ENCODE results near the gene TRPM8.
"Not testable (repeated sequence)": the region's sequence is repeated elsewhere in the genome, so short reads cannot be mapped to it uniquely, and the experiment has no call there.

TRPM8 gene

DNA sequence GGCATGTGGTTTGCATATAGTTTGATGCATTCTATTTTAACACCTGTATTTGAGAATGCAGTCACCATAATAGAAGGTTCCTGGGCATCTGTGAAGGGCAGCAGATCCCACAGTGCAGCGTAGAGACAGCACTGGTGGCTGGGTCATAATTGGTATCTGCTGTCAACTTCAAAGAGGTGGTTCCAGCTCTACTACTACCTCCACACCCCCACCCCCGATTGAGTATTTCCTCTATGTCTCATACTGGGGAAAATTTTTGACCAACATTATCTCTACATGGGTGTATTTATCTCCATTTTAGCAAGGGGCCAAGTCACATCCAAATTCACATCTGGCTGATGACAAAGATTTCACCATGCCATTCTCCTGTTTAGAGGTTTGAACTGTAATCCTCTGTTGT is 43.0 kb downstream of the TRPM8 start:
- Histone ChIP-seq H3K27ac (no peak overlapping the region), H3K9ac (ENCODE audit: insufficient read length) (no peak overlapping the region), H3K9me3 (ENCODE audit: low read depth, low read length) (no peaks in the 10 kb centered on the region), H3K36me3 (ENCODE audit: insufficient read depth, low read length) (peaks cover 3% of the 10 kb centered on the region; the same call in 1 of the 2 replicates), H3K4me3 (no peak overlapping the region)
- TF ChIP-seq POLR2AphosphoS5 (IDR thresholded peaks at IDR 0.05; ENCODE audit: borderline replicate concordance, low read depth, low read length): no peak
- TF ChIP-seq FOXP2 (optimal IDR thresholded peaks at IDR 0.05; ENCODE audit: control extremely low read depth, extremely low read length, insufficient read depth): no peak
- TF ChIP-seq EZH2 (IDR thresholded peaks at IDR 0.05): no peak
- no peak for DNase-seq (ENCODE audit: low read depth, low spot score)

- no peak overlapping the region for H3K4me3 ChIP-seq
- H3K27ac ChIP-seq: no peak overlapping the region
- no peaks in the 10 kb centered on the region for H3K9me3 ChIP-seq (ENCODE audit: low read depth, low read length)
- TF ChIP-seq FOXP2 (optimal IDR thresholded peaks at IDR 0.05; ENCODE audit: control extremely low read depth, extremely low read length, insufficient read depth): no peak
- no peak for TF ChIP-seq POLR2AphosphoS5 (IDR thresholded peaks at IDR 0.05; ENCODE audit: borderline replicate concordance, low read depth, low read length)
- TF ChIP-seq EZH2 (IDR thresholded peaks at IDR 0.05): no peak
- DNase-seq (ENCODE audit: low read depth, low spot score): no peak
- H3K36me3 ChIP-seq (ENCODE audit: insufficient read depth, low read length): peaks cover 3% of the 10 kb centered on the region; the same call in 1 of the 2 replicates
- H3K9ac ChIP-seq (ENCODE audit: insufficient read length): no peak overlapping the region
Measured at GRCh38 chr2:233961905-233962304, 44.7 kb downstream of the TRPM8 start.

DNA sequence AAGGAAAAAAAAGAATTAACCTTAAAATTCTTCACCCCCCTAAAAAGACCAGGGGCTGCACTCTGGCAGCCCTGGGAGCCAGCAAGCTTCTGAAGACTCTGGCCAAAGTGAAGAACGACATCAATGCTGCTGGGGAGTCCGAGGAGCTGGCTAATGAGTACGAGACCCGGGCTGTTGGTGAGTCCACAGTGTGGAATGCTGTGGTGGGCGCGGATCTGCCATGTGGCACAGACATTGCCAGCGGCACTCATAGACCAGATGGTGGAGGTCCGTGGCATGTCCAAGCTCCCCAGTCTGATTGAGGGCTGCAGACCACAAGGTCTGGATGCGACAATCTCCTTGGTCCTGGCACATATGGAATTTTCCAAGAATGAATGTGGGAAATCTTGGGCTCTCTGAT is 47.4 kb downstream of the TRPM8 start:
- no peaks in the 10 kb centered on the region for H3K9me3 ChIP-seq (ENCODE audit: low read depth, low read length)
- DNase-seq (ENCODE audit: low read depth, low spot score): no peak
- no peak overlapping the region for H3K27ac ChIP-seq
- no peak overlapping the region for H3K9ac ChIP-seq (ENCODE audit: insufficient read length)
- no peak for TF ChIP-seq EZH2 (IDR thresholded peaks at IDR 0.05)
- no peak for TF ChIP-seq POLR2AphosphoS5 (IDR thresholded peaks at IDR 0.05; ENCODE audit: borderline replicate concordance, low read depth, low read length)
- no peak for TF ChIP-seq FOXP2 (optimal IDR thresholded peaks at IDR 0.05; ENCODE audit: control extremely low read depth, extremely low read length, insufficient read depth)
- no peak overlapping the region for H3K4me3 ChIP-seq
- no peaks in the 10 kb centered on the region; the same call in 1 of the 2 replicates for H3K36me3 ChIP-seq (ENCODE audit: insufficient read depth, low read length)

DNA sequence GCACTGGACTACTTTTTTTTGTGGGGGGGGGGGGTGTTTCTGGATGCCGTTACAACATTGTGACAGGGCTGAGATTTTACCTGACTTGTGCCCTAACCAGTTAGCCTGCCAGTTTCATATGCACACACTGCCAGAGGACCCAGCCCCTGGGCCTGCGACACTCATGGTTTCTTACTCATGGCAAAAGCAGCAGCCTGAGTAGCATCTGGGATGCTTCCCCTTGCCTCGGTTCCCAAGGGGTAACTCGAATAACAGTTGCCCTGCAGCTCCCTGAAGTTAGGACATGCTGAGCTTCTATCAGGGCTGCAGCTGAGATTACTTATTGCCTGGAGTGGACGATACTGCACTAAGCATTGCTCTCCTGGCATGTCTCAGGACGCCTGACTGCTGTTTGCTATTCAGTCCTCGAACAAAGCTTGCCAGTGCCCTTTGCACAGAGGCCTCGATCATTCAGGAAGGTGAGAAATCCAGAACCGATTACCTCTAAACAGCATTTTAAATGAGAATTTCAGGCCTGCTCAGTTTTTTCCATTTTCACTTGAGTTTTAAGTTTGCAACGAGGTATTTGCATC is 47.9 kb downstream of the TRPM8 start:
- Histone ChIP-seq H3K9ac (ENCODE audit: insufficient read length) (no peak overlapping the region), H3K4me3 (no peak overlapping the region), H3K36me3 (ENCODE audit: insufficient read depth, low read length) (no peaks in the 10 kb centered on the region; the same call in 1 of the 2 replicates), H3K27ac (no peak overlapping the region), H3K9me3 (ENCODE audit: low read depth, low read length) (no peaks in the 10 kb centered on the region)
- no peak for TF ChIP-seq EZH2 (IDR thresholded peaks at IDR 0.05)
- no peak for TF ChIP-seq FOXP2 (optimal IDR thresholded peaks at IDR 0.05; ENCODE audit: control extremely low read depth, extremely low read length, insufficient read depth)
- TF ChIP-seq POLR2AphosphoS5 (IDR thresholded peaks at IDR 0.05; ENCODE audit: borderline replicate concordance, low read depth, low read length): no peak
- no peak for DNase-seq (ENCODE audit: low read depth, low spot score)

DNA sequence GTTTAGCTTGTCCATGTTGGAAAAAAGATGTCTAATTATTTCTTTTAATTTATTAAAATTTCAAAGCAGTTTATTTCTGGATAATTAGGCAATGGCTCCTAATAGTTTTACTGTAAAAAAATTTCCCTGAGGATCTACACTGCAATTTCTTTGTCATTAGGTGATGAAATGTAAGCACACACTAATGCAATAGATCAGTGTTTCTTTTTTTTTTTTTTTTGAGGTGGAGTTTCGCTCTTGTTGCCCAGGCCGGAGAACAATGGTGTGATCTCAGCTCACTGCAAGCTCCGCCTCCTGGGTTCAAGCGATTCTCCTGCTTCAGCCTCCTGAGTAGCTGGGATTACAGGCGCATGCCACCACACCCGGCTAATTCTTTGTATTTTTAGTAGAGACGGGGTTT is 48.5 kb downstream of the TRPM8 start:
- H3K27ac ChIP-seq; H3K4me3 ChIP-seq; H3K9ac ChIP-seq (ENCODE audit: insufficient read length); H3K9me3 ChIP-seq (ENCODE audit: low read depth, low read length); DNase-seq (ENCODE audit: low read depth, low spot score); H3K36me3 ChIP-seq (ENCODE audit: insufficient read depth, low read length): not testable (repeated sequence)

DNA sequence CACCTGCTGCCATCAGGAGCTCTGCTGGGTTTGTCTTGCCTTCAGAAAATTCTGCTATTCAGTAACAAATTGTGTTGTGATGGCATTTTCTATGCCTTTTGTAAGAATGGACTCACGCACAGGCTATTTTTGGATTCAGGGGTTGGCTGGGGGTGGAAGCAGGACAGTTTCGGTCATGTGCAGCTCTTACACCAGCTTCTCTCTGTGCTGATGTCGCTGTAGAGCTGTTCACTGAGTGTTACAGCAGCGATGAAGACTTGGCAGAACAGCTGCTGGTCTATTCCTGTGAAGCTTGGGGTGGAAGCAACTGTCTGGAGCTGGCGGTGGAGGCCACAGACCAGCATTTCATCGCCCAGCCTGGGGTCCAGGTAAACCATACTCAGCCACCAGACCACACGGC is 49.2 kb downstream of the TRPM8 start:
- DNase-seq (ENCODE audit: low read depth, low spot score): no peak
- H3K36me3 ChIP-seq (ENCODE audit: insufficient read depth, low read length): peaks cover 5% of the 10 kb centered on the region; the same call in 1 of the 2 replicates
- H3K9ac ChIP-seq (ENCODE audit: insufficient read length): no peak overlapping the region

DNA sequence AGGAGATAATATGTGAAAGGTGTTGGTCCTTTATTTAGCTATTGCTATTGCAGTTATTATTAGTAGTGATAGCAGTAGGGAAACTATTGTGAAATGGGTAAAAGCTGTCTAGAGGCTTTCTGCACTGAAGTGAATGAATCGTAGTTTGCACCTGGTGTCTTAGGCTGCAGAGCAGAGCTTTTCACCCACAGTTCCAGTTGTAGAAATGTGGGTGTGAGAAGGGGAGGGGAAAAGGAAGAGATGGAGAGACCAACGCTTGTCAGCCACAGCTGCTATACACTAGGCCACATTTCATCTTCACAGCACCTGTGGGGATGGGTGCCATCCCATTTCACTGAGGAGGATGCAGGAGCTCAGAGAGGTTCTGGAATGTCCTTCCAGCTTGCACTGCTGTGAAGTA is 50.0 kb downstream of the TRPM8 start:
- no peak for DNase-seq (ENCODE audit: low read depth, low spot score)
- H3K36me3 ChIP-seq (ENCODE audit: insufficient read depth, low read length): peaks cover 5% of the 10 kb centered on the region; the same call in 1 of the 2 replicates
- no peak overlapping the region for H3K9ac ChIP-seq (ENCODE audit: insufficient read length)
- no peak overlapping the region for H3K27ac ChIP-seq
- TF ChIP-seq POLR2AphosphoS5 (IDR thresholded peaks at IDR 0.05; ENCODE audit: borderline replicate concordance, low read depth, low read length): no peak
- no peak for TF ChIP-seq EZH2 (IDR thresholded peaks at IDR 0.05)
- TF ChIP-seq FOXP2 (optimal IDR thresholded peaks at IDR 0.05; ENCODE audit: control extremely low read depth, extremely low read length, insufficient read depth): no peak
- no peaks in the 10 kb centered on the region for H3K9me3 ChIP-seq (ENCODE audit: low read depth, low read length)
- no peak overlapping the region for H3K4me3 ChIP-seq

More for the DNA sequence above, 49.2 kb downstream of the TRPM8 start:
- no peak overlapping the region for H3K4me3 ChIP-seq
- TF ChIP-seq EZH2 (IDR thresholded peaks at IDR 0.05) (no peak), FOXP2 (optimal IDR thresholded peaks at IDR 0.05; ENCODE audit: control extremely low read depth, extremely low read length, insufficient read depth) (no peak), POLR2AphosphoS5 (IDR thresholded peaks at IDR 0.05; ENCODE audit: borderline replicate concordance, low read depth, low read length) (no peak)
- no peak overlapping the region for H3K27ac ChIP-seq
- no peaks in the 10 kb centered on the region for H3K9me3 ChIP-seq (ENCODE audit: low read depth, low read length)

- no peak overlapping the region for H3K9ac ChIP-seq (ENCODE audit: insufficient read length)
- no peak overlapping the region for H3K4me3 ChIP-seq
- H3K36me3 ChIP-seq (ENCODE audit: insufficient read depth, low read length): peaks cover 5% of the 10 kb centered on the region; the same call in 1 of the 2 replicates
- no peaks in the 10 kb centered on the region for H3K9me3 ChIP-seq (ENCODE audit: low read depth, low read length)
- DNase-seq (ENCODE audit: low read depth, low spot score): no peak
- H3K27ac ChIP-seq: no peak overlapping the region
- TF ChIP-seq EZH2 (IDR thresholded peaks at IDR 0.05) (no peak), POLR2AphosphoS5 (IDR thresholded peaks at IDR 0.05; ENCODE audit: borderline replicate concordance, low read depth, low read length) (no peak), FOXP2 (optimal IDR thresholded peaks at IDR 0.05; ENCODE audit: control extremely low read depth, extremely low read length, insufficient read depth) (no peak)
Measured at GRCh38 chr2:233968556-233968955, 51.4 kb downstream of the TRPM8 start.

- not testable (repeated sequence) for H3K4me3 ChIP-seq; H3K36me3 ChIP-seq (ENCODE audit: insufficient read depth, low read length); H3K9me3 ChIP-seq (ENCODE audit: low read depth, low read length); H3K27ac ChIP-seq; DNase-seq (ENCODE audit: low read depth, low spot score); H3K9ac ChIP-seq (ENCODE audit: insufficient read length)
Measured at GRCh38 chr2:233972460-233972859, 55.3 kb downstream of the TRPM8 start.
